ENCODE results near the gene TET1. TPM values are rescaled to one million over a fixed set of nuclear protein-coding genes. Genes with fewer than 3 reads are reported as not detected.

TET1 gene
- total RNA-seq, 1 donor from 2014 or later: 1.6 TPM

DNA sequence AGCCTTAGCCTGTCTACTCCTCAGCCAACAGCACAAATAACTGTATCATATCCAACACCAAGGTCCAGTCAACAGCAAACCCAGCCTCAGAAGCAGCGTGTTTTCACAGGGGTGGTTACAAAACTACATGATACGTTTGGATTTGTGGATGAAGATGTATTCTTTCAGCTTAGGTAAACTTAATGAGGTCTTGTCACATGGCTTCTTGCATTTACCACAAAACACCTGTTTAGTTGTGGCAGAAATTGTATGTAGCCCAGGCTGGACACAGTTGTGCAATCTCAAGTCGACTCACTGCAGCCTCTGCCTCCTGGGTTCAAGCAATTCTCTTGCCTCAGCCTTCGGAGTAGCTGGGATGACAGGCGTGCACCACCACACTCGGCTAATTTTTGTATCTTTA, 182.3 kb downstream of the TET1 start:
- intact Hi-C loops (cut with micrococcal nuclease): no loop called here
- DNase-seq (ENCODE audit: low spot score): no peak
- Mint-ChIP-seq H3K9me3 (no peaks in the 10 kb centered on the region), H3K4me3 (ENCODE audit: low read depth) (no peak overlapping the region), H3K36me3 (ENCODE audit: low read depth) (peaks cover 64% of the 10 kb centered on the region), H3K4me1 (ENCODE audit: low read depth) (no peaks in the 10 kb centered on the region), H3K27me3 (ENCODE audit: low read depth) (no peaks in the 10 kb centered on the region), H3K27ac (no peak overlapping the region)

Other genes starting within 250 kb of the TET1 start
- gene HNRNPH3, start 228.3 kb upstream of the TET1 start, total RNA-seq: 172 and 183 TPM in 2 replicates
- gene PBLD, start 227.4 kb upstream of the TET1 start, total RNA-seq: 1.3 TPM in 2 replicates
- 11.3 and 12.1 TPM in 2 replicates for gene RUFY2, start 153.1 kb upstream of the TET1 start, total RNA-seq
- gene DNA2, start 88.4 kb upstream of the TET1 start, total RNA-seq: 51.6 and 54.3 TPM in 2 replicates
- 14.3 and 19.0 TPM in 2 replicates for gene SLC25A16, start 32.8 kb upstream of the TET1 start, total RNA-seq
- gene CCAR1, start 160.9 kb downstream of the TET1 start, total RNA-seq: 94.6 and 108 TPM in 2 replicates